ENCODE data around the gene FBXW7.
"Not testable (repeated sequence)": the region's sequence is repeated elsewhere in the genome, so short reads cannot be mapped to it uniquely, and the experiment has no call there.

Gene FBXW7

DNA sequence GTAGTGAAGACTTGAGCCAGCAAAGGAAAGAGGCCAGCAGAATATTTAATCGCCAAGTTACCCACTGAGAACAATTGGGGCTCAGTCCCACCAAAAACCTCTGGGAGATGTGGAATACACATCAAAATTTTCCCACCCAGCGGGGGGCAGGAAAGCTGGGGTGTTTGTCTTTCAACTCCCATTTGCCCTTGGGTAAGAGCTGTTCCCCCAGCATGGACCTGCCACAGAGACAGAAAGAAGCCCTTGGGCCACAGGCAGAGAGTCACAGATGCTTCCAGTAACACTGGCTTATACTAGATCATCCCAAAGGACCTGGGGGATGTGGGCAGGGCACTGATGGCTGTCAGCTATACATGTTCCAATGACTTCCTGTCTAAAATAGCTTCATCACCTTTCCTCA, 18.9 kb upstream of the FBXW7 start:
- DNase-seq (ENCODE audit: low read depth in 2 of 2): no peak
- TF ChIP-seq, protein P1, sequence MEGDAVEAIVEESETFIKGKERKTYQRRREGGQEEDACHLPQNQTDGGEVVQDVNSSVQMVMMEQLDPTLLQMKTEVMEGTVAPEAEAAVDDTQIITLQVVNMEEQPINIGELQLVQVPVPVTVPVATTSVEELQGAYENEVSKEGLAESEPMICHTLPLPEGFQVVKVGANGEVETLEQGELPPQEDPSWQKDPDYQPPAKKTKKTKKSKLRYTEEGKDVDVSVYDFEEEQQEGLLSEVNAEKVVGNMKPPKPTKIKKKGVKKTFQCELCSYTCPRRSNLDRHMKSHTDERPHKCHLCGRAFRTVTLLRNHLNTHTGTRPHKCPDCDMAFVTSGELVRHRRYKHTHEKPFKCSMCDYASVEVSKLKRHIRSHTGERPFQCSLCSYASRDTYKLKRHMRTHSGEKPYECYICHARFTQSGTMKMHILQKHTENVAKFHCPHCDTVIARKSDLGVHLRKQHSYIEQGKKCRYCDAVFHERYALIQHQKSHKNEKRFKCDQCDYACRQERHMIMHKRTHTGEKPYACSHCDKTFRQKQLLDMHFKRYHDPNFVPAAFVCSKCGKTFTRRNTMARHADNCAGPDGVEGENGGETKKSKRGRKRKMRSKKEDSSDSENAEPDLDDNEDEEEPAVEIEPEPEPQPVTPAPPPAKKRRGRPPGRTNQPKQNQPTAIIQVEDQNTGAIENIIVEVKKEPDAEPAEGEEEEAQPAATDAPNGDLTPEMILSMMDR (IDR thresholded peaks at IDR 0.05; ENCODE audit: low read depth, low read length): no peak
- no peak overlapping the region for H3K4me3 ChIP-seq (replicated peaks in 1 of 2; ENCODE audit: low read depth in 2 of 2, low read length in 2 of 2)

DNA sequence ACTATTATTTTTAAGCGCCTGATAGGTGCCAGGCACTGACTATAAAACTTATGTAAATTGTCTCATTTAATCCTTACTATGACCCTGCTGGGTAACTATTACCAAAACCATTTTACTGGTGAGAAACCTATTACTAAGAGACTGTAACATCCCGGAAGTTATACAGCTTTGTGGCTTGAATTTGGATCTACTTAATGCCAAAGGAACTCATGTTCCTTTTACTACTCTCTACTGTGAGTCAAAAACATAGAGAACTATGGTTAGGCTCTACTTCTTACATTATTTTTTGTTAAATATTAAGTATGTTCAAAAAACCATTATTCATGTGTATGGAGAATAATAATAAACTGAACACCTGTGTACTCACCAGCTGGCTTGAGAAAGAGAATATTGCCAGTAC, 14.8 kb upstream of the FBXW7 start:
- not testable (repeated sequence) for H3K4me3 ChIP-seq (replicated peaks in 1 of 2; ENCODE audit: low read depth in 2 of 2, low read length in 2 of 2); DNase-seq (ENCODE audit: low read depth in 2 of 2)

DNA sequence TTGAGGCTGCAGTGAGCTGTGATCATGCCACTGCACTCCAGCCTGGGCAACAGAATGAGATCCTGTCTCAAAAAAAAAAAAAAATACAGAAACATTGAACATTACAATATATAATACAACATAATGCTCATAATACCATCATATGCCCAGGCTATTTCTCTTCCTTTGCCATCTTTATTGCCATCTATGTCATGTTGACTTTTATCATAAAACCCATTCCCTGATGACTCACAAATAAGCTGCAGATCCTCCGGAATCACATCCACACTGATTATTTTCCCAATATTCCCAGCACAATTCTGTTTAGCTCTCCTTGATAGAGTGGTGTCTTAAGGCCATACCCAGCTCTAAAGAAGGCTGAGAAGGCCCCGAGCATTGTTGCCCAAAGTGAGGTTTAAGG, 9.2 kb upstream of the FBXW7 start:
- TF ChIP-seq, protein P1 (IDR thresholded peaks at IDR 0.05; ENCODE audit: low read depth, low read length): no peak
- no peak overlapping the region for H3K4me3 ChIP-seq (replicated peaks in 1 of 2; ENCODE audit: low read depth in 2 of 2, low read length in 2 of 2)
- no peak for DNase-seq (ENCODE audit: low read depth in 2 of 2)

DNA sequence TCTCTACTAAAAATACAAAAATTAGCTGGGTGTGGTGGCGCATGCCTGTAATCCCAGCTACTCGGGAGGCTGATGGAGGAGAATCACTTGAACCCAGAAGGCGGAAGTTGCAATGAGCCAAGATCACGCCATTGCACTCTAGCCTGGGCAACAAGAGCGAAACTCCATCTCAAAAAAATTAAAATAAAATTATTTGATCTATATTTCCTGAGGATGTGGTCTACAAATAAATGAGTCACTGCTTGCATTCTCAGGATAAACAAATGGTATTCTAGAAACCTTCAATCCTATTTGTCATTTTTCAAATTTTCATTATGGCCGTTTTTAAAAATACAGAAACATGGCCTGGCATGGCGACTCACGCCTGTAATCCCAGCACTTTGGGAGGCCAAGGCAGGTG, 8.6 kb upstream of the FBXW7 start:
- not testable (repeated sequence) for H3K4me3 ChIP-seq (replicated peaks in 1 of 2; ENCODE audit: low read depth in 2 of 2, low read length in 2 of 2); DNase-seq (ENCODE audit: low read depth in 2 of 2)

DNA sequence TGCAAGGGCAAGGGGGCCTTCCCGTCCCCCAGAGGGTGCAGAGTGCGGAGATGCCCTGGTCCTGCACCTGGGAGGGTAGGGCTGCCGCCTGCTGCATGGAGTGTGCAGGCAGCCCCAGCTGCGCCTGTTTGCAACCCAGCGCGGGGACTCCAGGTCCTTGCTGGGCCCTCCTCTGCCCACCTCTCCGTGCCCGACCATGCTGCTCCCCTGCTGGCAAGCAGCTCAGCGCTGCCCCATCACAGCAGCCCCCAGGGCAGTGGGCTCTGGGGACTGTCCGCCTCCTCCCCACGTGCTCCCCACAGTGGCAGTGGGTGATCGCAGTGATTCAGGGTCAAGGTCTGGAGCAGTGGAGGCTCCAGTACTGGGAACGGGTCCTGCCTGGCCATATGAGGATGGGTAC, 5.0 kb upstream of the FBXW7 start:
- no peak for DNase-seq (ENCODE audit: low read depth in 2 of 2)
- no peak overlapping the region for H3K4me3 ChIP-seq (replicated peaks in 1 of 2; ENCODE audit: low read depth in 2 of 2, low read length in 2 of 2)
- TF ChIP-seq, protein P1 (IDR thresholded peaks at IDR 0.05; ENCODE audit: low read depth, low read length): no peak

DNA sequence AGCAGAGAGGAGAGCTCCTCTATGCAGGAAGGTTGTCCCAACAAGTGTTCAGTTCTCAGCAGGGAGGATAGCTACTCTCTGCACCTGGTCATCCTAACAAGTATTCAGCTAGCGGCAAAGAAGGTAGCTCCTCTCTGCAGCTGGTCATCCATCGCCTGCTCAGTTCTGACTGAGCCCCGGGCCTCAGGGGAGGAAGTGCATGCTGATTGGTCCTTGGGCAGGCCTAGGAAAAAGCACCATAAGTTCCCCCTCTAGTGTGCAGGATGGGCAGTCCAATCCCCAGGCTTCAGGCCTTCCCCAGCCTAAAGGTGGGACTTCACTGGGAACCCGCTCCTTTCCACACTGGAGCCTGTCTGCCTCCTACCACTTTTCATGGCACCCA, 4.4 kb upstream of the FBXW7 start:
- DNase-seq (ENCODE audit: low read depth in 2 of 2): peak in 1 of 2 donors; percentile 16
- TF ChIP-seq, protein P1 (IDR thresholded peaks at IDR 0.05; ENCODE audit: low read depth, low read length): no peak
- no peak overlapping the region for H3K4me3 ChIP-seq (replicated peaks in 1 of 2; ENCODE audit: low read depth in 2 of 2, low read length in 2 of 2)

DNA sequence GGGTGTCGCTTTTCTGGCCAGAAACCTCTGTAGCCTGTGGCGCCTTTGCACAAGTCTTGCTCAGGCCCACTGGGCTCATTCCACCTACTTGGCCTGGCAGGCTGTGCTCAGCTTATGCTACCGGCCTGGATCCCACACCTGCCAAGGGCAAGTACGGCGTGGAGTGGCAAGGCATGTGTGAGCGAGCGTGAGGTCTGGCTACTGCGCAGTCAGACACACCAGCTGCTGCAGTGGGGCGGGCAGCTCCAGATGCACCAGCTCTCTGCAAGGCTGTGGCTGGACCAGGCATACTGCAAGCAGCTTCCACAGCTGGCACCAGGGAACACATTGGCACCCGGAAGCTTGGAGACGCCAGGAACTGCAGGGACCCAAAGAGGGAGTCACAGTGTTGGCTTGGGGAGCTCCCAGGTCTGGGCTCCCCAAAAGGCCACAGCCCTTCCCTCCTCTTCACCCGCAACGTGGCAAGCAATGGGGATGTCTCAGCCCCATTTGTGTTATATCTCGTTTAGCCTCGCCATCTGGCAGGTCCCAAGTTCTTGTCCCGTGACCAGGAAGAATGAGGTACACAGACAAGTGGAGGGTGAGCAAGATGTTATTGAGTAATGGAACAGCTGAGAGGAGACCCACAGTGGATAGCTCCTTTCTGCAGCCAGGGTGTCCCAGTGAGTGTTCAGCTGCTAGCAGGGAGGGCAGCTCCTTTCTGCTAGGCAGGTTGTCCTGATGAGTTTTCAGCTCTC, 3.8 kb upstream of the FBXW7 start:
- TF ChIP-seq, protein P1 (IDR thresholded peaks at IDR 0.05; ENCODE audit: low read depth, low read length): no peak
- no peak for DNase-seq (ENCODE audit: low read depth in 2 of 2)
- no peak overlapping the region for H3K4me3 ChIP-seq (replicated peaks in 1 of 2; ENCODE audit: low read depth in 2 of 2, low read length in 2 of 2)

DNA sequence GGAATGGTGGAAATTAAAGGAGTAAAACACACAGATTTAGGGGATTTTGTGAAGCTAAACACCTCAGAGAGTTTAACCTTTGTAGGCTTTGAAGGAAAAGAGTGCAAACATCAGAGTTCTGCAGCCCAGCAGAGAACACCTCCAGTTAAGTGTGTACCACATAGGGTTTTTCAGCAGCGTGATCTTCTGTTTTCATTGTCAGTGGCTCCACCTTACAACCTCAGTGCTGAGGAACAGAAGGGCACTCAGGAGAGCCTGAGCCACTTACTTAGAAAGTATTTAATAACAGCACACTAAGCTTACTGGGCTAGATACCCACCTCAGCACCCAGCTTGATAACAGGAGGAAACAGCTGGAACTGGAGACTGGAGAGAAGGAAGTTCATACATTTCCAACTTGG, 2.0 kb upstream of the FBXW7 start:
- TF ChIP-seq, protein P1 (IDR thresholded peaks at IDR 0.05; ENCODE audit: low read depth, low read length): no peak
- no peak for DNase-seq (ENCODE audit: low read depth in 2 of 2)
- no peak overlapping the region for H3K4me3 ChIP-seq (replicated peaks in 1 of 2; ENCODE audit: low read depth in 2 of 2, low read length in 2 of 2)

All from cardiac fibroblast (primary cell).